Measurements from ENCODE around the gene ROR2. TPM values are rescaled to one million over a fixed set of nuclear protein-coding genes. Genes with fewer than 3 reads are reported as not detected.

ROR2 gene
- total RNA-seq, 1 experiment from 2014 or later, result 2.7 TPM

DNA sequence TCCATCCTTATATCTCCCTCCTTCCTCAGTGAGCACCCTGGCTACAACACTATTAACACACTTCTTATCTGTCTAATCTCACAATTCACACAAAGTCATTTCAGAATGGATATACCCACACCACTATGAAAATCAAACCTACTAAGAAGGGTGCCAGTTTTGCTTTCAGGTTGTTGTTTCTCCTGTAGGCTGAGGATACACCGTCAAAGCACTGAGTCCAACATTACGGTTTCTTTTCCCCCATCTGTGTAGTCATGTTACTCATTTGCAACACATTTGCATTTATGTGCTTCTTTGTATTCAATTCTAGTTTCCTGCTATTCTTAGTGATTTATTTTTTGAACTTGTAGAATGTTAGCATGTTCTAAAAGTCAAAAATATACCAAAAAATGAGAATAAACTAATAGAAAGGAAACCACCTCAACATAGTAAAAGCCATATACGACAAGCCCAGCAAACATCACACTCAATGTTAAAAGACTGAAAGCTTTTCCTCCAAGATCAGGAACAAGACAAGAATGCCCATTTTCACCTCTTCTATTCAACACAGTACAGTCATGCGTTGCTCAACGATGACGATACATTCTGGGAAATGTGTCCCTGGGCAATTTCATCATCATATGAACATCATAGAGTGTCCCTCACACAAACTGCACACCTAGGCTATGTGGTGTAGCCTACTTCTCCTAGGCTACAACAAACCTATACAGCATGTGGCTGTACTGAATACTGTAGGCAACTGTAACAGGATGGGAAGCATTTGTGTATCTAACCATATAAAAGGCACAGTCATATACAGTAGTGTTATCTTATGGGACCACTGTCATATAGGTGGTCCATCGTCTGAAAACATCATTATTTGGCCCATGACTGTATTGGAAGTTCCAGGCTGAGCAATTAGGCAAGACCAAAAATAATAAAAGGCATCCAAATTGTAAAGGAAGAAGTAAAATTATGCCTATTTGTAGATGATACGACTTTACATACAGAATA is 6.3 kb downstream of the ROR2 start:
- Histone ChIP-seq H4K5ac (ENCODE audit: insufficient read length, low read depth, low read length) (no peak overlapping the region), H2BK120ac (ENCODE audit: low read depth, low read length, poor library complexity, severe bottlenecking) (no peak overlapping the region), H2AFZ (ENCODE audit: low read length) (no peak overlapping the region), H3K79me2 (ENCODE audit: insufficient read depth, low read length) (no peaks in the 10 kb centered on the region), H3K23me2 (ENCODE audit: insufficient read length, low read depth, low read length, poor library complexity, severe bottlenecking) (peaks cover 5% of the 10 kb centered on the region), H3K14ac (ENCODE audit: insufficient read depth, low read length) (no peak overlapping the region), H2BK20ac (ENCODE audit: low read depth, low read length, poor library complexity, severe bottlenecking) (no peak overlapping the region), H4K91ac (ENCODE audit: insufficient read length, low read depth, low read length) (no peak overlapping the region), H2AK5ac (ENCODE audit: insufficient read length, low read length) (no peak overlapping the region), H2BK5ac (ENCODE audit: insufficient read length, low read length) (no peak overlapping the region), H3K79me1 (ENCODE audit: insufficient read depth, low read depth, low read length, poor library complexity, severe bottlenecking) (no peaks in the 10 kb centered on the region), H4K20me1 (ENCODE audit: control insufficient read depth, insufficient read depth, insufficient read length) (no peaks in the 10 kb centered on the region), H3K27ac (ENCODE audit: insufficient read length, low read depth, low read length) (no peak overlapping the region), H2BK15ac (ENCODE audit: low read depth, low read length) (no peak overlapping the region), H3K9me3 (ENCODE audit: control insufficient read depth, low read depth, low read length) (no peaks in the 10 kb centered on the region), H3T11ph (ENCODE audit: low read length) (no peak overlapping the region), H3K4me1 (ENCODE audit: insufficient read depth, low read length) (no peaks in the 10 kb centered on the region), H3K4me2 (ENCODE audit: insufficient read depth, insufficient read length, low read length) (no peak overlapping the region), H3K23ac (ENCODE audit: insufficient read length, low read depth, low read length) (no peak overlapping the region), H4K8ac (replicated peaks; ENCODE audit: insufficient read length, low read depth, low read length) (no peak overlapping the region), H3K4ac (ENCODE audit: low read depth, low read length) (no peak overlapping the region), H2BK12ac (ENCODE audit: insufficient read length, low read depth, low read length) (no peak overlapping the region), H3K18ac (ENCODE audit: insufficient read length, low read depth, low read length) (no peak overlapping the region), H3K27me3 (ENCODE audit: insufficient read depth, low read length) (peaks cover 12% of the 10 kb centered on the region; the same call in 1 of the 2 replicates), H3K56ac (ENCODE audit: insufficient read length, low read depth, low read length) (no peak overlapping the region), H3K9ac (ENCODE audit: extremely low read depth, insufficient read length, low read length) (no peak overlapping the region)
- peaks cover 0 to 2% of the 10 kb centered on the region in 2 experiments; a peak in 4 of 5 replicates for H3K9me3 Mint-ChIP-seq
- no peak overlapping the region for H3K4me3 Mint-ChIP-seq
- peaks cover 0 to 10% (median 0%) of the 10 kb centered on the region in 3 experiments; a peak in 3 of 7 replicates for H3K36me3 Mint-ChIP-seq (ENCODE audit: insufficient read depth in 1 of 3, low read depth in 3 of 3)
- H3K4me1 Mint-ChIP-seq, result peaks cover 22 to 47% of the 10 kb centered on the region in 2 experiments
- no peak for DNase-seq
- WGBS (ENCODE audit: extremely low coverage, insufficient read length, low lambda C conversion rate), result no CpG with 5 or more reads among the region's 8 CpGs
- TF ChIP-seq, protein P1, sequence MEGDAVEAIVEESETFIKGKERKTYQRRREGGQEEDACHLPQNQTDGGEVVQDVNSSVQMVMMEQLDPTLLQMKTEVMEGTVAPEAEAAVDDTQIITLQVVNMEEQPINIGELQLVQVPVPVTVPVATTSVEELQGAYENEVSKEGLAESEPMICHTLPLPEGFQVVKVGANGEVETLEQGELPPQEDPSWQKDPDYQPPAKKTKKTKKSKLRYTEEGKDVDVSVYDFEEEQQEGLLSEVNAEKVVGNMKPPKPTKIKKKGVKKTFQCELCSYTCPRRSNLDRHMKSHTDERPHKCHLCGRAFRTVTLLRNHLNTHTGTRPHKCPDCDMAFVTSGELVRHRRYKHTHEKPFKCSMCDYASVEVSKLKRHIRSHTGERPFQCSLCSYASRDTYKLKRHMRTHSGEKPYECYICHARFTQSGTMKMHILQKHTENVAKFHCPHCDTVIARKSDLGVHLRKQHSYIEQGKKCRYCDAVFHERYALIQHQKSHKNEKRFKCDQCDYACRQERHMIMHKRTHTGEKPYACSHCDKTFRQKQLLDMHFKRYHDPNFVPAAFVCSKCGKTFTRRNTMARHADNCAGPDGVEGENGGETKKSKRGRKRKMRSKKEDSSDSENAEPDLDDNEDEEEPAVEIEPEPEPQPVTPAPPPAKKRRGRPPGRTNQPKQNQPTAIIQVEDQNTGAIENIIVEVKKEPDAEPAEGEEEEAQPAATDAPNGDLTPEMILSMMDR (conservative IDR thresholded peaks at IDR 0.05), result no peak
- peaks cover 61% of the 10 kb centered on the region for H3K27me3 Mint-ChIP-seq (ENCODE audit: low read depth)
- no peak overlapping the region for H3K27ac Mint-ChIP-seq
